ENCODE measurements around the gene OVAAL.
A peak's percentile ranks its signal among the peaks of the same experiment; 100 is the strongest.

OVAAL gene

GRCh38 chr1:180558664-180559063 lies at the start of gene OVAAL:
OVAAL (plus strand) TSS chr1:180558964.
- Histone ChIP-seq H3K4me1 (no peaks in the 10 kb centered on the region), H3K27me3 (ENCODE audit: control insufficient read depth, insufficient read depth, low read length) (no peaks in the 10 kb centered on the region), H3K27ac (no peak within 1 kb of the TSS), H3K36me3 (ENCODE audit: control insufficient read depth, insufficient read depth, low read length) (no peaks in the 10 kb centered on the region), H3K4me2 (ENCODE audit: low read length) (no peak within 1 kb of the TSS), H3K79me2 (no peaks in the 10 kb centered on the region), H3K9ac (no peak within 1 kb of the TSS), H3K9me3 (ENCODE audit: control insufficient read depth, low read length) (no peaks in the 10 kb centered on the region), H2AFZ (no peak within 1 kb of the TSS), H3K4me3 (ENCODE audit: low read depth, low read length) (no peak within 1 kb of the TSS)
- TF ChIP-seq, protein P1, sequence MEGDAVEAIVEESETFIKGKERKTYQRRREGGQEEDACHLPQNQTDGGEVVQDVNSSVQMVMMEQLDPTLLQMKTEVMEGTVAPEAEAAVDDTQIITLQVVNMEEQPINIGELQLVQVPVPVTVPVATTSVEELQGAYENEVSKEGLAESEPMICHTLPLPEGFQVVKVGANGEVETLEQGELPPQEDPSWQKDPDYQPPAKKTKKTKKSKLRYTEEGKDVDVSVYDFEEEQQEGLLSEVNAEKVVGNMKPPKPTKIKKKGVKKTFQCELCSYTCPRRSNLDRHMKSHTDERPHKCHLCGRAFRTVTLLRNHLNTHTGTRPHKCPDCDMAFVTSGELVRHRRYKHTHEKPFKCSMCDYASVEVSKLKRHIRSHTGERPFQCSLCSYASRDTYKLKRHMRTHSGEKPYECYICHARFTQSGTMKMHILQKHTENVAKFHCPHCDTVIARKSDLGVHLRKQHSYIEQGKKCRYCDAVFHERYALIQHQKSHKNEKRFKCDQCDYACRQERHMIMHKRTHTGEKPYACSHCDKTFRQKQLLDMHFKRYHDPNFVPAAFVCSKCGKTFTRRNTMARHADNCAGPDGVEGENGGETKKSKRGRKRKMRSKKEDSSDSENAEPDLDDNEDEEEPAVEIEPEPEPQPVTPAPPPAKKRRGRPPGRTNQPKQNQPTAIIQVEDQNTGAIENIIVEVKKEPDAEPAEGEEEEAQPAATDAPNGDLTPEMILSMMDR (IDR thresholded peaks at IDR 0.05): no peak

- Histone ChIP-seq H2AFZ (no peak overlapping the region), H3K27me3 (ENCODE audit: control insufficient read depth, insufficient read depth, low read length) (no peaks in the 10 kb centered on the region), H3K9me3 (ENCODE audit: control insufficient read depth, low read length) (no peaks in the 10 kb centered on the region), H3K9ac (no peak overlapping the region), H3K4me3 (ENCODE audit: low read depth, low read length) (no peak overlapping the region), H3K4me1 (no peaks in the 10 kb centered on the region), H3K4me2 (ENCODE audit: low read length) (no peak overlapping the region), H3K79me2 (no peaks in the 10 kb centered on the region), H3K27ac (no peak overlapping the region), H3K36me3 (ENCODE audit: control insufficient read depth, insufficient read depth, low read length) (no peaks in the 10 kb centered on the region)
- TF ChIP-seq, protein P1 (IDR thresholded peaks at IDR 0.05): no peak
Measured at GRCh38 chr1:180510882-180511281, 47.9 kb upstream of the OVAAL start.

DNA sequence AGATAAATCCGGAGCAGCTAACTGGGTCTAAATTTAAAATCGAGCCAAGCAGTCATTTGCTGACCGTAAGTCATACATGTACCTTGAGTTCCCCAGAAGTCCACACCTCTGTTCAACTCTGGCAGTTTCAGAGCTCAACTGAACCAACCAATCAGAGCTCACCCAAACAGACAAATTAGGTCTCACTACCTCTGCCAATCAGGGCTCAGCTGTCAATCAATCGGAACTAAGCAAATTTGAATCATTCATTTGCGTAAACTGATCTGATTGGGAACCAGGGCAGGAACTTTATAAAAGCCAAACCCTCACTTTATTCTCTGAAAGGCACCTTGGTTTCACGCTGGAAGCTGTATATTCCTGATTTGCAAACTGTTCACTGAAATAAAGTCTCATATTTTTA lies 45.2 kb upstream of the OVAAL start:
- H2AFZ ChIP-seq: no peak overlapping the region
- no peaks in the 10 kb centered on the region for H3K9me3 ChIP-seq (ENCODE audit: control insufficient read depth, low read length)
- no peak overlapping the region for H3K27ac ChIP-seq
- no peaks in the 10 kb centered on the region for H3K79me2 ChIP-seq
- no peaks in the 10 kb centered on the region for H3K36me3 ChIP-seq (ENCODE audit: control insufficient read depth, insufficient read depth, low read length)
- H3K27me3 ChIP-seq (ENCODE audit: control insufficient read depth, insufficient read depth, low read length): no peaks in the 10 kb centered on the region
- H3K4me1 ChIP-seq: no peaks in the 10 kb centered on the region
- TF ChIP-seq, protein P1 (IDR thresholded peaks at IDR 0.05): no peak
- H3K9ac ChIP-seq: no peak overlapping the region
- H3K4me2 ChIP-seq (ENCODE audit: low read length): no peak overlapping the region
- no peak overlapping the region for H3K4me3 ChIP-seq (ENCODE audit: low read depth, low read length)

DNA sequence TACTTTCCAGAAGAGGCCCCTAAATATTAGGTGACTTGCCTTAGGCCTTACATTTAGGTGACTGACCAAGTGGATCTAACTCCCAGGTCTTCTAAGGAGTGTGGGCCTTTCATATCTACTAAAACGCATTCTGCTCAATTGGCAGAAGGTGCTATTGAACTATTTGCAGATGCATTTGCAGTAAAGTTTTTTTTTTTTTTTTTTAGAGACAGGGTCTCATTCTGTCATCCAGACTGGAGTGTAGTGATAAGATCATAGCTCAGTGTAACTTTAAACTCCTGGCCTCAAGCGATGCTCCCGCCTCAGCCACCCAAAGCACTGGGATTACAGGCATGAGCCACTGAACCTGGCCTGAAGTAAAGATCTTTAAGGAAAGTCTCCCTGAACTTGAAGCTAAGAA lies 43.4 kb upstream of the OVAAL start:
- H3K9ac ChIP-seq: no peak overlapping the region
- peak overlapping the region; percentile 16 for H2AFZ ChIP-seq
- TF ChIP-seq, protein P1 (IDR thresholded peaks at IDR 0.05): no peak
- no peaks in the 10 kb centered on the region for H3K79me2 ChIP-seq
- no peaks in the 10 kb centered on the region for H3K27me3 ChIP-seq (ENCODE audit: control insufficient read depth, insufficient read depth, low read length)
- no peak overlapping the region for H3K27ac ChIP-seq
- H3K4me3 ChIP-seq (ENCODE audit: low read depth, low read length): no peak overlapping the region
- no peak overlapping the region for H3K4me2 ChIP-seq (ENCODE audit: low read length)
- no peaks in the 10 kb centered on the region for H3K36me3 ChIP-seq (ENCODE audit: control insufficient read depth, insufficient read depth, low read length)
- H3K4me1 ChIP-seq: no peaks in the 10 kb centered on the region
- no peaks in the 10 kb centered on the region for H3K9me3 ChIP-seq (ENCODE audit: control insufficient read depth, low read length)

DNA sequence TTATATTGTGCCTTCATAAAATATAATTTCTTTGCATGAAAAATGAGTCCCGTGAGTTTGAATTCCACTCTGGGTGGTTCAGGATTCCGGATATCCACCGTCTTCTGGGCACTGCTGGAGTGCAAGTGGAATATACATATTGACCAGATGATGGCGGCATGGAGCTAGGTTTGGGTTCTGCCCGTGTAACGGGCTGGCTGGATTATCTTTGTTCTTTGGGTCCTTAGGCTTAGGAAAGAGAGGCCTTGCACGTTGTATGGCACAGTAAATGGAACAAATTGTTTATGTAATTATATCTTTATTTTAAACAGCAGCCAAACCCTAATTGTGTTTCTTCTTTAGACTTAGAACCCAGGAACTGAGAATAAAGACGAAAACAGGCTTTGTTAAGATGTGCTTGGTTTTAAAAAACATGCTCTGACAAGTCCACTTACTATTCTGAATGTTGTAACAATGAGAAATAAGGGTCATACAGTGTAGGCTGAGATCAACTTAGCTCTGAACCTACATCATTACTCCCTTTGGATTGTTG lies 42.8 kb upstream of the OVAAL start:
- TF ChIP-seq, protein P1 (IDR thresholded peaks at IDR 0.05): peak; percentile 67
- no peaks in the 10 kb centered on the region for H3K27me3 ChIP-seq (ENCODE audit: control insufficient read depth, insufficient read depth, low read length)
- no peak overlapping the region for H3K27ac ChIP-seq
- H3K4me2 ChIP-seq (ENCODE audit: low read length): no peak overlapping the region
- H3K9ac ChIP-seq: no peak overlapping the region
- no peaks in the 10 kb centered on the region for H3K79me2 ChIP-seq
- peak overlapping the region; percentile 16 for H2AFZ ChIP-seq
- no peaks in the 10 kb centered on the region for H3K4me1 ChIP-seq
- no peaks in the 10 kb centered on the region for H3K9me3 ChIP-seq (ENCODE audit: control insufficient read depth, low read length)
- H3K36me3 ChIP-seq (ENCODE audit: control insufficient read depth, insufficient read depth, low read length): no peaks in the 10 kb centered on the region
- H3K4me3 ChIP-seq (ENCODE audit: low read depth, low read length): no peak overlapping the region
